Measurements from ENCODE around the gene RELN. TPM values are rescaled to one million over a fixed set of nuclear protein-coding genes. Genes with fewer than 3 reads are reported as not detected.

The RELN gene
- total RNA-seq, 1 experiment from 2014 or later, result 0.48 TPM

DNA sequence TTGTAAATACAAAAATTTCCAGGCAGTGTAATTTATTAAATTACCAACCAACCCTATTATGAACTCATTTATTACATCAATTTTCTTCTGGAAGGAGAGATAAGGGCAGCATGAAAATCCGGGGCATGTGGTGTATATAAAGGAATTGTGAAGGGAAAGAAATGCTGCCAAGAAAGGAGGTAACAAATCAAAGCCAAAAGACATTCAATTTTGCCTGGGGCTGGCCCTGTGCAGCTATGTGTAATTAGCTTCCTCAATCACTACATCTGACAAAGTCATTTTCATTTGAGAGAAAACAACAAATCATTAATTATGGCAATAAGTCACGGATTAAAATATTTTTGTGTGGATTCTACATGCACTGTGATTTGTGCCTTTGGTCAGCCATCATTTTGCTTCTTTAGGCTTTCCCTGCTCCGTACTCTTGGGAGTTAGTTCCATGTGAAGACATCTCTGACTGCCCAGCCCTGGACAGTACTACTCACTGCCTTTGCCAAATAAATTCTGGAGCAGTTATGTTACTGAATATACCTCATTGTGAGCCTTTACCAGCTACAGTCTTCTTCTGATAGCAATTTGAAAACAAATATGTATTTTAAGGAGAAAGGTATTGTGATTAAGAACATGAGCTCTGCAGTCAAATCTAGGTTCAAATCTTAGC lies 191.7 kb downstream of the RELN start:
- no peak for TF ChIP-seq EZH2 (IDR thresholded peaks at IDR 0.05; ENCODE audit: low read depth)
- TF ChIP-seq, protein P1, sequence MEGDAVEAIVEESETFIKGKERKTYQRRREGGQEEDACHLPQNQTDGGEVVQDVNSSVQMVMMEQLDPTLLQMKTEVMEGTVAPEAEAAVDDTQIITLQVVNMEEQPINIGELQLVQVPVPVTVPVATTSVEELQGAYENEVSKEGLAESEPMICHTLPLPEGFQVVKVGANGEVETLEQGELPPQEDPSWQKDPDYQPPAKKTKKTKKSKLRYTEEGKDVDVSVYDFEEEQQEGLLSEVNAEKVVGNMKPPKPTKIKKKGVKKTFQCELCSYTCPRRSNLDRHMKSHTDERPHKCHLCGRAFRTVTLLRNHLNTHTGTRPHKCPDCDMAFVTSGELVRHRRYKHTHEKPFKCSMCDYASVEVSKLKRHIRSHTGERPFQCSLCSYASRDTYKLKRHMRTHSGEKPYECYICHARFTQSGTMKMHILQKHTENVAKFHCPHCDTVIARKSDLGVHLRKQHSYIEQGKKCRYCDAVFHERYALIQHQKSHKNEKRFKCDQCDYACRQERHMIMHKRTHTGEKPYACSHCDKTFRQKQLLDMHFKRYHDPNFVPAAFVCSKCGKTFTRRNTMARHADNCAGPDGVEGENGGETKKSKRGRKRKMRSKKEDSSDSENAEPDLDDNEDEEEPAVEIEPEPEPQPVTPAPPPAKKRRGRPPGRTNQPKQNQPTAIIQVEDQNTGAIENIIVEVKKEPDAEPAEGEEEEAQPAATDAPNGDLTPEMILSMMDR (conservative IDR thresholded peaks at IDR 0.05), result no peak
- DNase-seq, result no peak
- H4K20me1 ChIP-seq (ENCODE audit: insufficient read depth), result no peaks in the 10 kb centered on the region
- no peak overlapping the region for H3K27ac ChIP-seq
- no peaks in the 10 kb centered on the region for H3K4me1 ChIP-seq (replicated peaks; ENCODE audit: insufficient read depth)
- H2AFZ ChIP-seq, result no peak overlapping the region
- H3K4me3 ChIP-seq, result no peak overlapping the region
- H3K9me3 ChIP-seq (ENCODE audit: insufficient read depth, low read depth), result no peaks in the 10 kb centered on the region
- no peaks in the 10 kb centered on the region for H3K36me3 ChIP-seq (ENCODE audit: low read depth)
- no peaks in the 10 kb centered on the region for H3K9me2 ChIP-seq (ENCODE audit: insufficient read depth)
- POLR2A ChIA-PET (ENCODE audit: unreplicated experiment), result no interaction called here
- intact Hi-C loops (cut with micrococcal nuclease; ENCODE audit: unreplicated experiment), result no loop called here
- no TSS peak for BruUV-seq (replicated peaks)
- no peaks in the 10 kb centered on the region for H3F3A ChIP-seq (ENCODE audit: insufficient read depth, low read depth)
- CTCF ChIA-PET, result no interaction called here
- H3K27me3 ChIP-seq (ENCODE audit: insufficient read depth, low read depth), result no peaks in the 10 kb centered on the region
- no peak overlapping the region for H3K4me2 ChIP-seq
- H3K79me2 ChIP-seq (ENCODE audit: low read depth), result no peaks in the 10 kb centered on the region

- ChIA-PET POLR2A (ENCODE audit: unreplicated experiment) (no interaction called here), CTCF (no interaction called here)
- no peaks in the 10 kb centered on the region for H4K20me1 ChIP-seq (ENCODE audit: insufficient read depth)
- H3K9me3 ChIP-seq (ENCODE audit: insufficient read depth, low read depth), result no peaks in the 10 kb centered on the region
- H3K4me1 ChIP-seq (replicated peaks; ENCODE audit: insufficient read depth), result no peaks in the 10 kb centered on the region
- no peaks in the 10 kb centered on the region for H3K9me2 ChIP-seq (ENCODE audit: insufficient read depth)
- no peak for DNase-seq
- no peak overlapping the region for H3K27ac ChIP-seq
- no peaks in the 10 kb centered on the region for H3F3A ChIP-seq (ENCODE audit: insufficient read depth, low read depth)
- no TSS peak for BruUV-seq (replicated peaks)
- TF ChIP-seq EZH2 (IDR thresholded peaks at IDR 0.05; ENCODE audit: low read depth), result no peak
- TF ChIP-seq, protein P1 (conservative IDR thresholded peaks at IDR 0.05), result no peak
- no peaks in the 10 kb centered on the region for H3K36me3 ChIP-seq (ENCODE audit: low read depth)
- H3K4me3 ChIP-seq, result no peak overlapping the region
- no peak overlapping the region for H3K4me2 ChIP-seq
- no peak overlapping the region for H2AFZ ChIP-seq
- H3K27me3 ChIP-seq (ENCODE audit: insufficient read depth, low read depth), result no peaks in the 10 kb centered on the region
- H3K79me2 ChIP-seq (ENCODE audit: low read depth), result no peaks in the 10 kb centered on the region
- intact Hi-C loops (cut with micrococcal nuclease; ENCODE audit: unreplicated experiment), result no loop called here
These were observed 193.0 kb downstream of the RELN start for GRCh38 chr7:103796327-103796962.

DNA sequence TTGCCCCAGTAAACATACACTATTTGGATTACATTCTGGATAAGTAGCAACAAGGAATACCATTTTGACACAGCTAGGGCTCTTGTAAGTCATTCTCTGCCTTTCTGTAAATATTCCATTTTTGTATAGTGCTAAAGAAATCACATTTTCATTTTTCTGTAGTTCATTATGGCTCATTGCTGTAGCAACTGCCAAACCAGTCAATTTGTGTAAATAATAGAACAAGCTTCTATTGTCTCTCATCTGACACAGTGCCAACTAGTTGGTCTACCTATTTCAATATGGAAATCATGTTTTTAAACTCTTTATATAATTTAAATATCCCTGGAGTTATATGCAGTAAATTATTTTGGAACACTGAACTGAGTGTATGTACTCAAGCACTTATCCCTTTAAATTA lies 193.7 kb downstream of the RELN start:
- H3K36me3 ChIP-seq (ENCODE audit: low read depth), result no peaks in the 10 kb centered on the region
- DNase-seq, result no peak
- TF ChIP-seq, protein P1 (conservative IDR thresholded peaks at IDR 0.05), result no peak
- no peak for TF ChIP-seq EZH2 (IDR thresholded peaks at IDR 0.05; ENCODE audit: low read depth)
- H4K20me1 ChIP-seq (ENCODE audit: insufficient read depth), result no peaks in the 10 kb centered on the region
- no peaks in the 10 kb centered on the region for H3F3A ChIP-seq (ENCODE audit: insufficient read depth, low read depth)
- no TSS peak for BruUV-seq (replicated peaks)
- H2AFZ ChIP-seq, result no peak overlapping the region
- H3K27me3 ChIP-seq (ENCODE audit: insufficient read depth, low read depth), result no peaks in the 10 kb centered on the region
- no peaks in the 10 kb centered on the region for H3K79me2 ChIP-seq (ENCODE audit: low read depth)
- H3K27ac ChIP-seq, result no peak overlapping the region
- no peaks in the 10 kb centered on the region for H3K9me2 ChIP-seq (ENCODE audit: insufficient read depth)
- no peaks in the 10 kb centered on the region for H3K4me1 ChIP-seq (replicated peaks; ENCODE audit: insufficient read depth)
- H3K4me2 ChIP-seq, result no peak overlapping the region
- CTCF ChIA-PET, result no interaction called here
- intact Hi-C loops (cut with micrococcal nuclease; ENCODE audit: unreplicated experiment), result no loop called here
- H3K4me3 ChIP-seq, result no peak overlapping the region
- H3K9me3 ChIP-seq (ENCODE audit: insufficient read depth, low read depth), result no peaks in the 10 kb centered on the region
- POLR2A ChIA-PET (ENCODE audit: unreplicated experiment), result no interaction called here
